ENCODE data around the gene ADD3. TPM values are rescaled to one million over a fixed set of nuclear protein-coding genes. Genes with fewer than 3 reads are reported as not detected.

The ADD3 gene
- total and polyA plus RNA-seq, 2 donors (not counting 3 experiments of a cell fraction or from before 2014, with no cell fraction given): 14.9 to 55.2 TPM

- no peaks in the 10 kb centered on the region for H3K9me1 ChIP-seq (replicated peaks; ENCODE audit: control insufficient read depth, extremely low read depth, insufficient read depth, low read length)
- dilution Hi-C loops (cut with MboI; ENCODE audit: extremely low pct_ligation_motif_present, low sequenced_read_pairs) (no loop called here), intact Hi-C loops (cut with micrococcal nuclease) (no loop called here)
- H4K20me1 ChIP-seq (replicated peaks; ENCODE audit: control insufficient read depth, extremely low read depth, insufficient read depth, low read length): no peaks in the 10 kb centered on the region
- TF ChIP-seq FOS (IDR thresholded peaks at IDR 0.05; ENCODE audit: borderline replicate concordance, insufficient read depth, low read length) (no peak), MYC (IDR thresholded peaks at IDR 0.05; ENCODE audit: low read depth, low read length) (no peak), JUN (IDR thresholded peaks at IDR 0.05; ENCODE audit: borderline replicate concordance, insufficient read depth, insufficient read length, low read depth) (no peak), GATA2 (IDR thresholded peaks at IDR 0.05; ENCODE audit: insufficient read depth, insufficient read length, low read depth, low read length) (no peak), EZH2 (IDR thresholded peaks at IDR 0.05; ENCODE audit: borderline replicate concordance, low read depth, low read length, severe bottlenecking) (no peak), POLR2A (IDR thresholded peaks at IDR 0.05; ENCODE audit: low read depth, low read length) (no peak)
- TF ChIP-seq, protein P1, sequence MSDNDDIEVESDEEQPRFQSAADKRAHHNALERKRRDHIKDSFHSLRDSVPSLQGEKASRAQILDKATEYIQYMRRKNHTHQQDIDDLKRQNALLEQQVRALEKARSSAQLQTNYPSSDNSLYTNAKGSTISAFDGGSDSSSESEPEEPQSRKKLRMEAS (IDR thresholded peaks at IDR 0.05; ENCODE audit: insufficient read depth, insufficient read length): no peak
- TF ChIP-seq, protein P2, sequence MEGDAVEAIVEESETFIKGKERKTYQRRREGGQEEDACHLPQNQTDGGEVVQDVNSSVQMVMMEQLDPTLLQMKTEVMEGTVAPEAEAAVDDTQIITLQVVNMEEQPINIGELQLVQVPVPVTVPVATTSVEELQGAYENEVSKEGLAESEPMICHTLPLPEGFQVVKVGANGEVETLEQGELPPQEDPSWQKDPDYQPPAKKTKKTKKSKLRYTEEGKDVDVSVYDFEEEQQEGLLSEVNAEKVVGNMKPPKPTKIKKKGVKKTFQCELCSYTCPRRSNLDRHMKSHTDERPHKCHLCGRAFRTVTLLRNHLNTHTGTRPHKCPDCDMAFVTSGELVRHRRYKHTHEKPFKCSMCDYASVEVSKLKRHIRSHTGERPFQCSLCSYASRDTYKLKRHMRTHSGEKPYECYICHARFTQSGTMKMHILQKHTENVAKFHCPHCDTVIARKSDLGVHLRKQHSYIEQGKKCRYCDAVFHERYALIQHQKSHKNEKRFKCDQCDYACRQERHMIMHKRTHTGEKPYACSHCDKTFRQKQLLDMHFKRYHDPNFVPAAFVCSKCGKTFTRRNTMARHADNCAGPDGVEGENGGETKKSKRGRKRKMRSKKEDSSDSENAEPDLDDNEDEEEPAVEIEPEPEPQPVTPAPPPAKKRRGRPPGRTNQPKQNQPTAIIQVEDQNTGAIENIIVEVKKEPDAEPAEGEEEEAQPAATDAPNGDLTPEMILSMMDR (IDR thresholded peaks at IDR 0.05; ENCODE audit: extremely low read depth in 1 of 2, insufficient read depth in 1 of 2, low read depth in 1 of 2, low read length in 2 of 2): no peak
- FAIRE-seq (no peak), DNase-seq (ENCODE audit: low read depth, low spot score) (no peak)
- H3K9ac ChIP-seq (replicated peaks; ENCODE audit: extremely low read depth, insufficient read depth, low read length): no peak overlapping the region
- no TSS peak for BruUV-seq (replicated peaks)
- no peaks in the 10 kb centered on the region for H3K79me2 ChIP-seq (ENCODE audit: control insufficient read depth, insufficient read depth, low read length)
- no peak overlapping the region for H2AFZ ChIP-seq (ENCODE audit: low read depth, low read length)
- no peak overlapping the region for H3K4me3 ChIP-seq (replicated peaks in 1 of 3; ENCODE audit: insufficient read depth in 1 of 3, low read depth in 1 of 3, low read length in 3 of 3)
- no peaks in the 10 kb centered on the region for H3K9me3 ChIP-seq (replicated peaks; ENCODE audit: control insufficient read depth, insufficient read depth, low read length)
- ChIA-PET POLR2A (no interaction called here), CTCF (no interaction called here)
- peaks cover 7 to 11% of the 10 kb centered on the region in 2 experiments for H3K27me3 ChIP-seq (ENCODE audit: control insufficient read depth in 2 of 2, insufficient read depth in 2 of 2, low read length in 2 of 2)
- H3K4me2 ChIP-seq (ENCODE audit: insufficient read depth, low read length): no peak overlapping the region
- H3K27ac ChIP-seq (ENCODE audit: insufficient read depth, low read depth, low read length): no peak overlapping the region
- H3K4me1 ChIP-seq (ENCODE audit: control insufficient read depth, extremely low read depth, insufficient read depth, low read length): no peaks in the 10 kb centered on the region
- H3K36me3 ChIP-seq (ENCODE audit: control insufficient read depth in 2 of 2, extremely low read depth in 1 of 2, insufficient read depth in 2 of 2, low read length in 2 of 2): no peaks in the 10 kb centered on the region
Observed at GRCh38 chr10:110162741-110163145, 155.0 kb downstream of the ADD3 start.
